ENCODE results near the gene ERFL.

ERFL gene

GRCh38 chr19:41902594-41902993 is 25.7 kb downstream of the ERFL start:
- no peak for TF ChIP-seq CTCF (IDR thresholded peaks at IDR 0.05; ENCODE audit: low read depth, low read length, missing control alignments)
- no peak for DNase-seq (ENCODE audit: extremely low read depth, low read depth)
- no peak overlapping the region for H3K4me3 ChIP-seq (replicated peaks; ENCODE audit: low read depth, low read length)

- no peak overlapping the region for H3K4me3 ChIP-seq (replicated peaks; ENCODE audit: low read depth, low read length)
- DNase-seq (ENCODE audit: extremely low read depth, low read depth), result no peak
- TF ChIP-seq CTCF (IDR thresholded peaks at IDR 0.05; ENCODE audit: low read depth, low read length, missing control alignments), result no peak
These were observed 26.4 kb downstream of the ERFL start for GRCh38 chr19:41901707-41902360.

- DNase-seq (ENCODE audit: extremely low read depth, low read depth), result no peak
- H3K4me3 ChIP-seq (replicated peaks; ENCODE audit: low read depth, low read length), result no peak overlapping the region
- TF ChIP-seq CTCF (IDR thresholded peaks at IDR 0.05; ENCODE audit: low read depth, low read length, missing control alignments), result no peak
These were observed 30.0 kb downstream of the ERFL start for GRCh38 chr19:41898235-41898634.

- no peak for DNase-seq (ENCODE audit: extremely low read depth, low read depth)
- no peak overlapping the region for H3K4me3 ChIP-seq (replicated peaks; ENCODE audit: low read depth, low read length)
- TF ChIP-seq CTCF (IDR thresholded peaks at IDR 0.05; ENCODE audit: low read depth, low read length, missing control alignments), result no peak
These were observed 30.4 kb downstream of the ERFL start for GRCh38 chr19:41897820-41898219.

- no peak for DNase-seq (ENCODE audit: extremely low read depth, low read depth)
- TF ChIP-seq CTCF (IDR thresholded peaks at IDR 0.05; ENCODE audit: low read depth, low read length, missing control alignments), result no peak
- no peak overlapping the region for H3K4me3 ChIP-seq (replicated peaks; ENCODE audit: low read depth, low read length)
These were observed 31.1 kb downstream of the ERFL start for GRCh38 chr19:41897181-41897580.

- DNase-seq (ENCODE audit: extremely low read depth, low read depth), result no peak
- TF ChIP-seq CTCF (IDR thresholded peaks at IDR 0.05; ENCODE audit: low read depth, low read length, missing control alignments), result no peak
- no peak overlapping the region for H3K4me3 ChIP-seq (replicated peaks; ENCODE audit: low read depth, low read length)
These were observed 31.7 kb downstream of the ERFL start for GRCh38 chr19:41896581-41896942.
